ENCODE results near the gene RHOBTB1. TPM values are rescaled to one million over a fixed set of nuclear protein-coding genes. Genes with fewer than 3 reads are reported as not detected.

The RHOBTB1 gene
- total and polyA plus RNA-seq, 9 of the 15 experiments (the other 6 are each of a cell fraction or from before 2014, with no cell fraction given): 1.7 to 11.7 (median 9.3) TPM

DNA sequence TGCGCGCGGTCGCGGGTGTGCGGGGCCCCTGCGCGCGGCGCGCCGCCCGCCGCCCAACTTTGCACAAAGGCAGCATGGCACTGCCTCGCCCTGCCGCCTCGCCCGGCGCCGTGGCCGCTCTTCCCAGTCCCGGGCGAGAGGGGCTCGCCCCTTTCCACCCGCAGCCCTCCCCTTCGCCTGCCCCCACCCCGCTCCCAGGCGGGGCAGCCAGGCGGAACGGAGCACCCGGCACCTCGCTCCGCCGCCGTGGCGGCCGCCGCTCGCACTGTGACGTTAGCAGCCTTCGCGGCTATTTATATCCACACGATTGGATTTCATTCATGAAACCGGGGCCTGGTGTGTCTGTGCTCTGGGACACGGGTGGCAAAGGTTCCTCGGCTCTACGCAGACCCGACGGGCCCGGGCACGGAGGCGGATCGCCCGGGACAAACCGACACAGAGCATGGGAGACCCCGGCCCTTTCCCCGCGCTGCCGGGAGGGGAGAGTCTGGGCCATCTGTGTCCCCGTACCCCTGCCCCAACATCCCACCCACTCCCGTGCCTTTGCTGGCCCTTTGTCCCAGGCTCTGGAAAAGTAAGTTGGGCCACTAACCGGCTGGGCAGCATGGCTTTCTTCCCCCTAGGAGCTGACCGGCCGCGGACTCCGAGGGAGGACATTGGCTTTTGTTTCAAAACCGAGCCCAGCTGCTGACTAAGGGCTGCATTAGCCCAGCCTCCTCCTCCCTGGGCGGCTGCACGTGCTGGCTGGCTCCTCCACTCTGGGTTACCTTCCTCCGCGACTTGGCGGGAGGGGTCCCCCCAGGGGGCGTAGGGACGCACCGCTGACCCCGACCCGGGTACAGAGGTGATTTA, at the start of gene RHOBTB1 (continued):
- TF ChIP-seq, protein P1, sequence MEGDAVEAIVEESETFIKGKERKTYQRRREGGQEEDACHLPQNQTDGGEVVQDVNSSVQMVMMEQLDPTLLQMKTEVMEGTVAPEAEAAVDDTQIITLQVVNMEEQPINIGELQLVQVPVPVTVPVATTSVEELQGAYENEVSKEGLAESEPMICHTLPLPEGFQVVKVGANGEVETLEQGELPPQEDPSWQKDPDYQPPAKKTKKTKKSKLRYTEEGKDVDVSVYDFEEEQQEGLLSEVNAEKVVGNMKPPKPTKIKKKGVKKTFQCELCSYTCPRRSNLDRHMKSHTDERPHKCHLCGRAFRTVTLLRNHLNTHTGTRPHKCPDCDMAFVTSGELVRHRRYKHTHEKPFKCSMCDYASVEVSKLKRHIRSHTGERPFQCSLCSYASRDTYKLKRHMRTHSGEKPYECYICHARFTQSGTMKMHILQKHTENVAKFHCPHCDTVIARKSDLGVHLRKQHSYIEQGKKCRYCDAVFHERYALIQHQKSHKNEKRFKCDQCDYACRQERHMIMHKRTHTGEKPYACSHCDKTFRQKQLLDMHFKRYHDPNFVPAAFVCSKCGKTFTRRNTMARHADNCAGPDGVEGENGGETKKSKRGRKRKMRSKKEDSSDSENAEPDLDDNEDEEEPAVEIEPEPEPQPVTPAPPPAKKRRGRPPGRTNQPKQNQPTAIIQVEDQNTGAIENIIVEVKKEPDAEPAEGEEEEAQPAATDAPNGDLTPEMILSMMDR (IDR thresholded peaks at IDR 0.05 in 2 of 3, conservative IDR thresholded peaks at IDR 0.05 in 1 of 3; ENCODE audit: insufficient read depth in 2 of 3, low read depth in 1 of 3, low read length in 3 of 3): 0 out of 6 replicates have a peak, but pooled peaks of 1 of the 3 experiments have one; percentile 1
- TF ChIP-seq, protein P2, sequence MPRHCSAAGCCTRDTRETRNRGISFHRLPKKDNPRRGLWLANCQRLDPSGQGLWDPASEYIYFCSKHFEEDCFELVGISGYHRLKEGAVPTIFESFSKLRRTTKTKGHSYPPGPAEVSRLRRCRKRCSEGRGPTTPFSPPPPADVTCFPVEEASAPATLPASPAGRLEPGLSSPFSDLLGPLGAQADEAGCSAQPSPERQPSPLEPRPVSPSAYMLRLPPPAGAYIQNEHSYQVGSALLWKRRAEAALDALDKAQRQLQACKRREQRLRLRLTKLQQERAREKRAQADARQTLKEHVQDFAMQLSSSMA (CRISPR knock-in tag; IDR thresholded peaks at IDR 0.05): no peak
- TF ChIP-seq POLR3A (IDR thresholded peaks at IDR 0.05; ENCODE audit: borderline replicate concordance, extremely low read depth, insufficient read depth, insufficient read length) (no peak), MAFG (tag; conservative IDR thresholded peaks at IDR 0.05) (peak; percentile 44; the same call in 1 of the 2 replicates), CREM (IDR thresholded peaks at IDR 0.05; ENCODE audit: low read depth) (peak; percentile 75; the same call in 1 of the 2 replicates), PML (IDR thresholded peaks at IDR 0.05; ENCODE audit: low read length) (peak; percentile 34; the same call in 1 of the 2 replicates)

DNA sequence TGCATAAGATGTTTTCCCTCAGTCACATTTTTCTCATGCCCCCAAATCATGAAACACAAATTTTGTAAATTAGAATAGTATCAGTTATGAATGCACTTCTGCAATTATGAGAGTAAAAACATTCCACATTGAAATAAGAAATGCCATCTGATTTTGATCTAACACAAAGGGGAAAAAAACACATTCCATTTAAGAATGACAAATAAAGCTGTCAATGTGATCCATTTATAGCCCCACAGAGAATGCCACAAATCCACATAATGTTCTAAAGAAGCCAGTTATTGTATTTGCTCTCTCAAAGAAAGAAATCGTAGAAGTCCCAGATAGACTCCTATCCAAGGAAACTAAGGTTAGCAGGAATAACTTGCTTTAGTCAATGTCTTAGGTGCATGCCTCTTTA, 48.7 kb upstream of the RHOBTB1 start:
- Histone ChIP-seq H3K27ac (ENCODE audit: extremely low read depth, low read depth, low read length) (no peak overlapping the region), H4K20me1 (replicated peaks; ENCODE audit: control insufficient read depth, insufficient read depth, low read length) (no peaks in the 10 kb centered on the region), H3K9me3 (replicated peaks; ENCODE audit: control insufficient read depth, insufficient read depth, low read depth, low read length) (peaks cover 13% of the 10 kb centered on the region), H3K4me2 (ENCODE audit: insufficient read depth, low read length) (no peak overlapping the region), H3K79me2 (ENCODE audit: control insufficient read depth, insufficient read depth, low read length) (no peaks in the 10 kb centered on the region), H2AFZ (ENCODE audit: low read depth, low read length) (no peak overlapping the region), H3K9me1 (ENCODE audit: control insufficient read depth, insufficient read depth, low read length) (no peaks in the 10 kb centered on the region), H3K4me1 (replicated peaks in 1 of 2; ENCODE audit: control insufficient read depth in 2 of 2, insufficient read depth in 2 of 2, low read length in 2 of 2) (peaks cover 4 to 5% of the 10 kb centered on the region in 2 experiments; a peak in 2 of 5 replicates), H3K4me3 (no peak overlapping the region), H3K9ac (ENCODE audit: insufficient read depth in 1 of 2, low read depth in 2 of 2, low read length in 2 of 2) (no peak overlapping the region), H3K36me3 (ENCODE audit: control insufficient read depth, insufficient read depth, low read length) (no peaks in the 10 kb centered on the region), H3K27me3 (ENCODE audit: control insufficient read depth in 2 of 2, insufficient read depth in 2 of 2, low read length in 2 of 2) (no peaks in the 10 kb centered on the region; a peak in 1 of 5 replicates)
- no peak for ATAC-seq
- ChIA-PET POLR2A (no interaction called here), CTCF (ENCODE audit: low intra/inter-chr PET ratio) (no interaction called here)
- in situ Hi-C loops (cut with MboI) (no loop called here), intact Hi-C loops (cut with micrococcal nuclease) (no loop called here)
- no peak for DNase-seq (ENCODE audit: extremely low read depth in 1 of 4, low spot score in 3 of 4)
- BruUV-seq (replicated peaks): no TSS peak
- FAIRE-seq: no peak
- 46% methylated on average over 1 of the region's 1 CpG for WGBS (ENCODE audit: insufficient coverage, low coverage, missing lambda C conversion rate)
- TF ChIP-seq ZNF121 (CRISPR knock-in tag; conservative IDR thresholded peaks at IDR 0.05): no peak
- TF ChIP-seq, protein P3, sequence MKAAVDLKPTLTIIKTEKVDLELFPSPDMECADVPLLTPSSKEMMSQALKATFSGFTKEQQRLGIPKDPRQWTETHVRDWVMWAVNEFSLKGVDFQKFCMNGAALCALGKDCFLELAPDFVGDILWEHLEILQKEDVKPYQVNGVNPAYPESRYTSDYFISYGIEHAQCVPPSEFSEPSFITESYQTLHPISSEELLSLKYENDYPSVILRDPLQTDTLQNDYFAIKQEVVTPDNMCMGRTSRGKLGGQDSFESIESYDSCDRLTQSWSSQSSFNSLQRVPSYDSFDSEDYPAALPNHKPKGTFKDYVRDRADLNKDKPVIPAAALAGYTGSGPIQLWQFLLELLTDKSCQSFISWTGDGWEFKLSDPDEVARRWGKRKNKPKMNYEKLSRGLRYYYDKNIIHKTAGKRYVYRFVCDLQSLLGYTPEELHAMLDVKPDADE (conservative IDR thresholded peaks at IDR 0.05; ENCODE audit: control insufficient read depth, low read depth, low read length): no peak

Measured in K562 (cell line).